Kidney epithelial cell (primary cell): ENCODE data around the gene KLHL15. TPM values are rescaled to one million over a fixed set of nuclear protein-coding genes. Genes with fewer than 3 reads are reported as not detected.

Experiments used
- DNase-seq: peaks from one replicate; pipeline ENCODE4 v3.0.0-alpha.2; 2010; ENCODE audit warnings: low read depth
- H3K27me3 ChIP-seq: 2 replicates; pipeline ENCODE4 v1.6.0; 2011; ENCODE audit warnings: low read length; ENCODE audit not compliant: control insufficient read depth, insufficient read depth
- H3K36me3 ChIP-seq: 2 replicates; pipeline ENCODE4 v1.5.1; 2011; ENCODE audit warnings: low read length; ENCODE audit not compliant: control insufficient read depth, insufficient read depth
- H3K4me3 ChIP-seq: 2 replicates; pipeline ENCODE4 v1.5.1; 2011; ENCODE audit warnings: low read depth, mild to moderate bottlenecking, control low read depth, low read length
- CTCF ChIP-seq: IDR thresholded peaks from 2 replicates; pipeline ENCODE4 v1.5.1; 2011; ENCODE audit warnings: mild to moderate bottlenecking, moderate library complexity, low read length, control low read depth, inconsistent platforms; ENCODE audit not compliant: insufficient read depth, poor library complexity, severe bottlenecking
- total RNA-seq: library from RNA; depleted of rRNA; stranded (reverse); fragments of >200 nt; gene quantifications from 2 replicates; pipeline ENCODE4 v1.2.3, GENCODE V29; 2015

KLHL15 gene
- total RNA-seq, 1 donor from 2014 or later = 4.6 TPM

GRCh38 chrX:23964191-23964590 is 62.8 kb downstream of the KLHL15 start:
- DNase-seq = no peak
- Histone ChIP-seq H3K27me3 (no peaks in the 10 kb centered on the region), H3K36me3 (no peaks in the 10 kb centered on the region), H3K4me3 (no peak overlapping the region)
- no peak for TF ChIP-seq CTCF

- TF ChIP-seq CTCF = no peak
- no peak for DNase-seq
- Histone ChIP-seq H3K36me3 (no peaks in the 10 kb centered on the region), H3K27me3 (no peaks in the 10 kb centered on the region), H3K4me3 (no peak overlapping the region)
These were observed 67.2 kb downstream of the KLHL15 start for GRCh38 chrX:23959781-23960180.

GRCh38 chrX:23954396-23954795 is 72.6 kb downstream of the KLHL15 start:
- Histone ChIP-seq H3K4me3 (no peak overlapping the region), H3K27me3 (no peaks in the 10 kb centered on the region), H3K36me3 (no peaks in the 10 kb centered on the region)
- no peak for TF ChIP-seq CTCF
- no peak for DNase-seq

GRCh38 chrX:23953908-23954269 is 73.1 kb downstream of the KLHL15 start:
- TF ChIP-seq CTCF = no peak
- no peak for DNase-seq
- H3K36me3 ChIP-seq = no peaks in the 10 kb centered on the region
- no peaks in the 10 kb centered on the region for H3K27me3 ChIP-seq
- no peak overlapping the region for H3K4me3 ChIP-seq

GRCh38 chrX:23952984-23953907 is 73.7 kb downstream of the KLHL15 start:
- H3K36me3 ChIP-seq = no peaks in the 10 kb centered on the region
- no peak for TF ChIP-seq CTCF
- no peak overlapping the region for H3K4me3 ChIP-seq
- H3K27me3 ChIP-seq = no peaks in the 10 kb centered on the region
- DNase-seq = no peak

GRCh38 chrX:23952391-23952790 is 74.6 kb downstream of the KLHL15 start:
- H3K36me3 ChIP-seq = no peaks in the 10 kb centered on the region
- no peak for TF ChIP-seq CTCF
- no peak for DNase-seq
- H3K4me3 ChIP-seq = no peak overlapping the region
- no peaks in the 10 kb centered on the region for H3K27me3 ChIP-seq
